ENCODE results near the gene IGFBP6. TPM values are rescaled to one million over a fixed set of nuclear protein-coding genes. Genes with fewer than 3 reads are reported as not detected.
A peak's percentile ranks its signal among the peaks of the same experiment; 100 is the strongest.

The IGFBP6 gene
- total and polyA plus RNA-seq, 8 donors = 2.2 to 32.8 (median 14.6) TPM

- TF ChIP-seq CTCF (IDR thresholded peaks at IDR 0.05) = peak; percentile 50 to 55 (median 53)
- Histone ChIP-seq H3K4me3 (peak overlapping the region; percentile 31 to 59 (median 36)), H3K27ac (peak overlapping the region; percentile 82 to 99 (median 98)), H3K27me3 (no peaks in the 10 kb centered on the region), H3K36me3 (no peaks in the 10 kb centered on the region), H3K4me1 (peaks cover 33 to 45% (median 43%) of the 10 kb centered on the region in 3 donors), H3K9me3 (no peaks in the 10 kb centered on the region)
- DNase-seq = peak in 5 of 6 donors; percentile 81 to 88 (median 87)
- peak; percentile 56 to 69 (median 59) for ATAC-seq
- no peak for FAIRE-seq
- intact Hi-C loops (cut with DNase I) = no loop called here
- WGBS, 2 donors = 11 to 13% methylated on average over 16 of the region's 16 CpGs
Measured at GRCh38 chr12:53053218-53054111, 44.0 kb upstream of the IGFBP6 start.

- WGBS, 2 donors = 2 to 6% methylated on average over 48 of the region's 48 CpGs
- peak overlapping the region; percentile 31 to 59 (median 36) for H3K4me3 ChIP-seq
- TF ChIP-seq CTCF (IDR thresholded peaks at IDR 0.05) = peak in 1 of 4 donors; percentile 16
- peak overlapping the region; percentile 82 to 99 (median 98) for H3K27ac ChIP-seq
- FAIRE-seq = no peak
- ATAC-seq = peak; percentile 72 to 84 (median 80)
- no peaks in the 10 kb centered on the region for H3K36me3 ChIP-seq
- DNase-seq = peak; percentile 96 to 98 (median 97)
- intact Hi-C loops (cut with DNase I) = no loop called here
- H3K4me1 ChIP-seq = peaks cover 27 to 37% (median 35%) of the 10 kb centered on the region in 3 donors
- no peaks in the 10 kb centered on the region for H3K9me3 ChIP-seq
- H3K27me3 ChIP-seq = no peaks in the 10 kb centered on the region
Measured at GRCh38 chr12:53054112-53054878, 43.2 kb upstream of the IGFBP6 start.

GRCh38 chr12:53055471-53056266 is 41.8 kb upstream of the IGFBP6 start:
- WGBS, 2 donors = 79 to 84% methylated on average over 15 of the region's 15 CpGs
- intact Hi-C loops (cut with DNase I) = no loop called here
- no peak for FAIRE-seq
- no peak overlapping the region for H3K27ac ChIP-seq
- H3K4me1 ChIP-seq = peaks cover 23 to 32% (median 29%) of the 10 kb centered on the region in 3 donors
- H3K9me3 ChIP-seq = no peaks in the 10 kb centered on the region
- H3K4me3 ChIP-seq = no peak overlapping the region
- no peak for ATAC-seq
- no peaks in the 10 kb centered on the region for H3K36me3 ChIP-seq
- no peaks in the 10 kb centered on the region for H3K27me3 ChIP-seq
- TF ChIP-seq CTCF (IDR thresholded peaks at IDR 0.05) = no peak
- DNase-seq = peak in 4 of 6 donors; percentile 41 to 77 (median 47)

- WGBS, 2 donors = 87 to 88% methylated on average over 5 of the region's 5 CpGs
- no peak for FAIRE-seq
- no peak for ATAC-seq
- intact Hi-C loops (cut with DNase I) = no loop called here
- no peak overlapping the region for H3K27ac ChIP-seq
- no peak for TF ChIP-seq CTCF (IDR thresholded peaks at IDR 0.05)
- no peaks in the 10 kb centered on the region for H3K27me3 ChIP-seq
- DNase-seq = peak in 2 of 6 donors; percentile 11 to 29
- H3K9me3 ChIP-seq = no peaks in the 10 kb centered on the region
- H3K36me3 ChIP-seq = no peaks in the 10 kb centered on the region
- H3K4me1 ChIP-seq = peaks cover 25 to 34% (median 29%) of the 10 kb centered on the region in 3 donors
- H3K4me3 ChIP-seq = no peak overlapping the region
Measured at GRCh38 chr12:53056296-53056695, 41.2 kb upstream of the IGFBP6 start.

Data from pancreas (tissue), 10 donors.